ENCODE measurements around the gene ZNF805.

GRCh38 chr19:57210381-57210780 lies 30.1 kb upstream of the ZNF805 start:
- TF ChIP-seq CTCF (IDR thresholded peaks at IDR 0.05) (no peak), POLR2A (IDR thresholded peaks at IDR 0.05) (no peak)

Data from Peyer's patch (tissue), 4 donors.